ENCODE measurements around the gene UBIAD1.
"Not testable (repeated sequence)": the region's sequence is repeated elsewhere in the genome, so short reads cannot be mapped to it uniquely, and the experiment has no call there.

Gene UBIAD1, protein sequence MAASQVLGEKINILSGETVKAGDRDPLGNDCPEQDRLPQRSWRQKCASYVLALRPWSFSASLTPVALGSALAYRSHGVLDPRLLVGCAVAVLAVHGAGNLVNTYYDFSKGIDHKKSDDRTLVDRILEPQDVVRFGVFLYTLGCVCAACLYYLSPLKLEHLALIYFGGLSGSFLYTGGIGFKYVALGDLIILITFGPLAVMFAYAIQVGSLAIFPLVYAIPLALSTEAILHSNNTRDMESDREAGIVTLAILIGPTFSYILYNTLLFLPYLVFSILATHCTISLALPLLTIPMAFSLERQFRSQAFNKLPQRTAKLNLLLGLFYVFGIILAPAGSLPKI

DNA sequence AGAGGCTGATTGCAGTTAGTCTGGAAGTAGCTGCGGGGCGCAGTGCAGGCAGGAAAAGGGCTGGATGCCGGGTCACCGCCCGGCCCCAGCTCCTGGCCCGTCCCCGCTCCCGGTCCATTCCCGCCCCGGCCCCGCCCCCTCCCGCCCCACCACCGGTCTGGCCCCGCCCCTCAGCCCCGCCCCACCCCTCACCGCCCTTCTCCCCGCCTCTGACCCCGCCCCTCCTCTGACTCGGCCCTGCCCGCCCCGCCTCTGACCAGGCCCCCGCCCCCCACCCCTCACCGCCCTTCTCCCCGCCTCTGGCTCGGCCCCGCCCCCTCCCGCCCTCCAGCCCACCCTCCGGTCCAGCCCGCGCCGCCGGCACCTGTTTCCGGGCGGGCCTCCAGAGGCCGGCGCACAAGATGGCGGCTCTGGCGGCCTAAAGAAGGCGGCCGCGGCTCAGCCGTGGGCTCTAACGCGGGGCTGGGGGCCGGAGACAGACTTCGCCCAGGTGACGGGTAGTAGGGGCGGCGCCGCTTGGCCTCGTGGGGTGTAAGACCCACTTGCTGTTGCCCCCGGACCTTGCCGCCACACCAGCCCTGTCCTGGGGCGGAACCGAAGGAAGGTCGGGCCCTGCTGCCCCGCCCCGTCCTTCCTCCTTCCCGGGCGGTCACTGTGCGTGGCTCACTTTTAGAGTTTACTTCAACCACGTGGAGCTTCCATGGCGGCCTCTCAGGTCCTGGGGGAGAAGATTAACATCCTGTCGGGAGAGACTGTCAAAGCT, at the start of gene UBIAD1:
Gene UBIAD1, plus strand, starts transcription at position 367 of the 763 bp plus-strand sequence. Its CDS starts 334 bp downstream, at position 701.
- DNase-seq (ENCODE audit: low spot score) = peak; percentile 88

DNA sequence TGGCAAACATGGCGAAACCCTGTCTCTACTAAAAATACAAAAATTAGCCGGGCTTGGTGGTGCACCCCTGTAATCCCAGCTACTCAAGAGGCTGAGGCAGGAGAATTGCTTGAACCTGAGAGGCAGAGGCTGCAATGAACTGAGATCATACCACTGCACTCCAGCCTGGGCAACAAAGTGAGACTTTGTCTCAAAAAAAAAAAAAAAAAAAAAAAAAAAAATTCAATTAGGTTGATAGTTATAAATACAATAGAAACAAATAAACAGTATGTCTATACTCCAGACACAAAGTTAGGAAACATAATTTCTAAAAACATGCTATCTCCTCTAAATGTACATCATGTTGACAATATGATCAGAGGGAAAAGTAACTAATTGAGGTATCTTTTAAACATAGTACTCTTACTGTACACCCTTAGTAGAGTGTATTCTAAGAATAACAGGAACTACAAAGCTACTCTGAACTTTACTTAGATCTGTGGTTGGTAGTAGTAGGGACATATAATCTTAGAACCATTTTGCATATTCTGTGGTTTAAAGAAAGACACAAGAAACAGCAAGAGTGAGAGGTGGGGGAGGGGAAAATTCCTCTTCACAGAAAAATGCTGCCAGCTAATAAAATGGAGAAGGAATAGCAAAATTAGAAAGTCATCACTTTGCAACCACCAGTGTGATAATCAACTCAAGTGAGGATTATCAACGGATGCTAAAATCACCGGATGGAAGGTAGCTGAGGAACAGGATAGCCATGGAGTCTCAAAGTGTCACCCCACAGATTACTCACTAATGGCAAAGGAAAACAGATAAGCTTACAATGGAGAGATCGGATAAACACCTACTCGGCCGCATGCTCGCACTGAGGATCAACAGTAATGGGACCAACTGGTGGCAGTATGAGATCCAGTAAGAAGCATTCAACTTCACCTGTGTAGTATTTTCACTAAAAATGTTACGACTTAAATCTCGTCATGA, 45.6 kb upstream of the UBIAD1 start:
- DNase-seq (ENCODE audit: low spot score) = no peak

DNA sequence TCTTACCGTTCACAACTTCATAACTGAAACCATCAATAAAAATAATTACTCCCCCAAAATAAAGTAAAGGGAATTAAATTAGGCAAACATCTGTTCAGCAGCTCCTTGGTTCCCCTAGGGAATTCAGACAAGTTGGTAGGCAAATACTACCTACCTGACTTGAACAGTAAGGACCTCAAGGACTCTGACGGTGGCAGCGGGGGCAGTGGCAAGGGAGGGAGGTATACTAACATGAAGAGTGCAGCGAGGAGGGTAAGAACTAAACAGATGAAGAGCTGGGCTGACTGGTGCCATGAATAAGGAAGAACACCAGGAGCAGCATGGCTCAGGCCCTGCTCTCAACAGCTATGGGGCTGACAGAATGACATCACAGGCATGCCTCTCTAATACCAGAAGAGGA, 43.8 kb upstream of the UBIAD1 start:
- no peak for DNase-seq (ENCODE audit: low spot score)

DNA sequence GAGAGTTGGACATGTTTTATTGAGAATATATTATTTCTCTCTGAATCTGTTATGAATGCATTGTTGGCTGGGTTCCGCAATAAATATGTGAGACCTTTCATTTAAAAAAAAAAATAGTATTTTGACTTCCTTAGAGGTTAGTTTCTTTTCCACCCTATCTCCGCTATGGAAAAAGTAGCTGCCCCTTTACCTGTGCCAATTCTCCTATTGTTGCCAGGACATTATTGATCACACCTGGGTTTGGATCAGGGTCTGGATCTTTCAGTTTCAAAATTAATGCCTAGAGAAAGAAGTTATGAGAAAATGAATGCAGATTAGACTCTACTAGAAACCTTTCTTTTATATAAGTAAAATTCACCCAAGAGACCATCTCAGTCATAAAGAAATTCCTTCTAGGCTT, 39.8 kb upstream of the UBIAD1 start:
- DNase-seq (ENCODE audit: low spot score) = no peak

DNA sequence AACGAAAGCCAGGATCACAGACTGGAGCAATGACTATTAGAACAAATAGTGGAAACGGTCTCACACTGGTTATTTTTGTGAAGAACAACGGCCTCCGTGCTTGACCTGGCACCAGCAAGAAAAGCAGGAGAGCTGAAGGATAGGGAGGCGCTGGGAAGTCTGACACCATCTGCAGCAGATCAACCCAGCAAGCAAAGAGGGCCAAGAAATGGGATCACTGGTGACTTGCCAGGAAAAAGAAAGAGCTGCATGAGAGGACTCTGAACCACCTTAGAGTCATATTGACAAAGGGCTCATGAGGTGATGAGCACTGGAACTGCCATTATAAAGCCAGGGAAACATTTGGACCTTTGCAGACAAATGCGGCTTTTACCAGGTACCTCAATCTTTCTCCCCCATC, 35.6 kb upstream of the UBIAD1 start:
- no peak for DNase-seq (ENCODE audit: low spot score)

DNA sequence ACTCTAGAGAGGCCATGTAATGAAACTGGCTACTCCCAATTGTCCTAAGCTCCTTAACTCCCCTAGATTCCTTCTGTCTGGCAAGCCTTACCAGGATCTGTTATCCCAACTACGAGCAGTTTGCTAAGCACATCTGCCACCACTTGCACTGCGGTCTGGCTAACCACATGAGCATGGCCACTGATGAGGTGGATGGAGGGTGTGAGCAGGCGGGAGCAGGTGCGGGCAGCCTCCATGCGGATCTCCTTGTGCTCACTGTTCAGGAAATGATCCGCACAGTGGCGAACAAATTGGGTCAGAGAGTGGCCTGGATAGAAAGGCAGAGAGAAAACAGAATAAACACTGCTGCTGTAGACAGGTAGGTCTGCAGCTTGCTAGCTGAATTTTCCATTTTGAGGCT, 34.7 kb upstream of the UBIAD1 start:
- DNase-seq (ENCODE audit: low spot score) = no peak

DNA sequence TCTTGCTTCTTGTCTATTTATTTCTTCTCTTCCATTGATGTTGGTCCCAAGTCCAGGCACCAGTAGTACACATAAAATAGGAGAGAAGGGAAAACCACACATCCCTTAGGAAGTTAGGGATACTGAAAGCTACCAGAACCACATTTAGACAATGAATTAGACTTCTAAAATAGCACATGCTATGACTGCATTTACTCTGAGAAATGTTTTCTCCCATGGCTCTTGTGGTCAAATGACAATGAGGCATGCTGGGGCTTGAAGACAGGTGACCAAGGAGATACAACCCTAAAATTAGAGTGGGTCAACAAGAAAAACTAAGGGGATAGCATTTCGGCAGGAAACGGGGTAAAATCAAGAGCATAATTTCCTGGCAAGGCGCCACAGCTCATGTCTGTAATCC, 27.8 kb upstream of the UBIAD1 start:
- no peak for DNase-seq (ENCODE audit: low spot score)

DNA sequence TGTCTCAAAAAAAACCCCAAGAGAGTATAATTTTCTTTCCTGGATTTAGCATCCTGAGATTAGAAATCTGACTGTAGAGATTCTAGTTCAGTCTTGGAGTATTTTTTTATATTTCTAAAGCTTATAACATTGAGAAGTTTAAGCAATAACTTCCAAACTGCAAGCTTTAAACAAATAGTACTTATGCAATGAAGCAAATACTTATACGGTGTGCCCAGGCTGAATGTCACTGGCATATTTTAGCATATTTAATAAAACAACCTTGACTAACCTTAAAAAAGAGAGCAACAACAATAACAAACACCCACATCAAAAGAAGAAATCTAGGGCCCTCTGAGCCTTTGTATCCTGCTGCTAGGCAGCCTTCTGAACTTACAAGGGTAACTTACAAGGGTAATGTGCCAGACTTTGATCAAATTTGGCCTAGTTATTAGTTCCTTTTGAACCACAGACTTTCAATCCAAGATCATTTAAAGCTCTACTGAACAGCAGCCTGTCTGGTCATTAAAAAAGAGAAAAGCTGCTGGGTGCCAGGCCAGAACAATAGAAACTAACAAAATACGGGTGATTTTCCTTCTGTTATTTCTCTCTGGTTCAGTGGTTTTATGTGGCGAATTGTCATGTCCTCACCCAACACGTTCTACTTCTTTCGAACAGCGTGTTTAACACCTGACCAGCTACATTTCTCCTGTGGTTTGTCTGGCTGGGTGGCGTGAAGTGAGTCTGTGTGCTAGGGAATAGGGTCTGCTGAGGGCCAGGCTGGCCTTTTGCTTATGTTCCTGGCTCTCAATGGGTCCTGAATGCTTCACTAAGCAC, 26.9 kb upstream of the UBIAD1 start:
- DNase-seq (ENCODE audit: low spot score) = no peak

DNA sequence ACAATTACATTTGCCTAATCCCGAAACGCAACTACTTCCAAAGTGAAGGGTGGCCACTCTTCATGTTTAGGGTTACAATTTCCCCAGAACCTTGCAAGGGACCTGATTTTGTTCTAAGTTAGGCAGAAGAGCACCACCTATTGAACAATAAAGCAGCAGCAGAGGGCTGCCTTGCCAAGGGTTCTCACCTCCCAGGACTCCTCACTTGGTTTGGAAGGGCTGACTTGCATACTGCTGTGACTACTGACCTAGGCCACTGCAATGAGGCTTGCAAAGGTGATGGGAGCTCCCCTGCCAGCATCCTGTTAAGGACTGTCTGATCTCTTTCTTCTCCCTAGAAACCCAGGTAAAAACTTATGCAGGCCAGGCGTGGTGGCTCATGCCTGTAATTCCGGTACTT, 24.8 kb upstream of the UBIAD1 start:
- DNase-seq (ENCODE audit: low spot score) = no peak

DNA sequence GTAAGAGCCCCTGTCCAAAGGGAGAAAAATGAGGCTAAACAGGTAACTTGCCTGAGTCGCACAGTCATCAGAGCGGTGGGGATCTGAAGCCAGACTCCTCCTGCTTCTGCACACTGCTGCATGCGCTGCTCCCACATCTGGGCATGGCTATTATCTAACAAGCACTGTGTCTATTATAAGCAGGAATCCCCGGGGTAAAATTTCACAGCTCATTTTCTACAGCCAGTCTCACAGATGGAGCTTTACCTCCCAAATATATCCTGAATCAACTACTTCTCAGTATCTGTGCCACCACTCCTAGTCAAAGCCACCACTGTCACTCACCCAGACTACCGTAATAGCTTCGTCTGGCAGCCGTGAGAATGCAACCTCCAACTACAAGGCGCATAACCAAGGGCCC, 20.5 kb upstream of the UBIAD1 start:
- DNase-seq (ENCODE audit: low spot score) = no peak

DNA sequence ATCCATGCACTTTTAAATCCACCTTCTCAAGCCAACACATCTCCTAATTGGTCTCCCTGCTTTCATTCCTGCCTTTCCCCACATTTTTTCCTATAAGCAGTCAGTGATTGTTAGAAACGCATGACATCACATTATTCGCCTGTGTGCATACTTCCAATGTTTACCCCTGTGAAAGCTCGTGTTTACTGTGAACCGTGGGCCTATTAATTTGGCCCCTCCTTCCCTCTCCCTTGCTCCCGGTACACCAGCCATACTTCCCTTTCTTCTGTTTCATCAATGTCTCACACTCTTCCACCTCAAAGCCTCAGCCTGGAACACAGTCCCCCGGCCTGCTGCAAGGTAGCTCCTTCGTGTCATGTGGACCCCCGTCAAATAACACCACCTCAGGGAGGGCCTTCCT, 19.8 kb upstream of the UBIAD1 start:
- DNase-seq (ENCODE audit: low spot score) = no peak

DNA sequence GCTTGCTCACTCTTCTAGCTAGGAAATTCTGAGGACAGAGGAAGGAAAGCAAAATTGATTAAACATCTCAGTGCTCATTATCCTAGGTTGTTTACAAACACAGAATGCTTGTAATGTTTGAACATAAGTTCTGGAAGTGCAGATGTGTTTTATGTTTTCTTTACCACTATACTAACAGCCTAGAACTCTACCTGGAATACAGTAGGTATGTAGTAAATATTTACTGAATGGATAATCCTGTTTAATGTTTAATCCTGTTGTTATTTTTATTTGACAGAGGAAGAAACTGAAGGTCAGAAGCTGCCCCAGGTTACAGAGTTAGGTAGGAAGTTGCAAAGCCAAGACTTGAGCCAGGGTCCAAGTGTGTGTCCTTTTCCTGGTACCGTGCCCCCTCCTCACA, 16.7 kb upstream of the UBIAD1 start:
- DNase-seq (ENCODE audit: low spot score) = no peak

DNA sequence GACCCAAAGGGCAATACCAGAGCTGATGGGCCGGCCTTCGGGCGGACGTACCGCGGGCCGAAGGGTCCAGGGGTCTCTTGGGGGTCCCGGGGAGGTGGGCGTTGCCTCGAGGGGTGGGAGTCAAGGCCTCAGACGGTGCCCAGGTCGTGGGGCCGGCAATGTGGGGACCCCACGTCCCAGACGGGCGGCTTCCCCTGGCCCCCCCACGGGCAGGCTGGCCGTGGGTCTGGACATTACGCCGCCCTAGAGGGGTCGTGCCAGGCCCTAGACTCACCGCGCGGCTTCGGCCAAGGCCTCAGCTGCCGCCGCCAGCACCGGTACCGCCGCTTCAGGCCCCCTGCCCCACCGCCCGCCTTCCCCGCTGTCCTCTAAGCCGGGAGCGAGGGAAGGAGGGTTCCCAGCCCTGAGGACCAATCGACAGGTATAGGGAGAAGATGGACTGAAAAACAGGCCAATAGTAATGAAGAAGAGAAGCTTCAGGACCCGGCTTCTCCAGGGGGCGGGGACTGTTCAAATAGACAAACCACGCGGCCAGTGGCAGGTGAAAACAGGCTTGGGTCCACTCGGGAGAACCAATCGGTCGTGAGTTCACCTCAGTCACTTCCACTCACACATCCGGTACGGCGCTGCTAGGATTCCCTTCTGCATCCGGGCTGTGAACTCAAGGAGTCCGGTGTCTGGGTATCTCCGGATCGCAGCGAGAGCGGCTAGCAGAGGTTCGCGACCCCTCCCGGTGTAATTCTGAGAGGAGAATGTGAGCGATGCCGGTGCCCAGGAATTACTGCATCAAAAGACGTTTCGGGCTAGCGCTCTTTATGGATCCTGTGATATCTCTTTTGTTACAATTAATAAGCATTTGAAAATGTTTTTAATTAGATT, 10.6 kb upstream of the UBIAD1 start, which contains the start of gene MTOR:
Gene MTOR, minus strand, starts transcription at position 381 of the 879 bp plus-strand sequence. CDS start 3,142 bp downstream, outside the sequence.
- DNase-seq (ENCODE audit: low spot score) = peak; percentile 100

DNA sequence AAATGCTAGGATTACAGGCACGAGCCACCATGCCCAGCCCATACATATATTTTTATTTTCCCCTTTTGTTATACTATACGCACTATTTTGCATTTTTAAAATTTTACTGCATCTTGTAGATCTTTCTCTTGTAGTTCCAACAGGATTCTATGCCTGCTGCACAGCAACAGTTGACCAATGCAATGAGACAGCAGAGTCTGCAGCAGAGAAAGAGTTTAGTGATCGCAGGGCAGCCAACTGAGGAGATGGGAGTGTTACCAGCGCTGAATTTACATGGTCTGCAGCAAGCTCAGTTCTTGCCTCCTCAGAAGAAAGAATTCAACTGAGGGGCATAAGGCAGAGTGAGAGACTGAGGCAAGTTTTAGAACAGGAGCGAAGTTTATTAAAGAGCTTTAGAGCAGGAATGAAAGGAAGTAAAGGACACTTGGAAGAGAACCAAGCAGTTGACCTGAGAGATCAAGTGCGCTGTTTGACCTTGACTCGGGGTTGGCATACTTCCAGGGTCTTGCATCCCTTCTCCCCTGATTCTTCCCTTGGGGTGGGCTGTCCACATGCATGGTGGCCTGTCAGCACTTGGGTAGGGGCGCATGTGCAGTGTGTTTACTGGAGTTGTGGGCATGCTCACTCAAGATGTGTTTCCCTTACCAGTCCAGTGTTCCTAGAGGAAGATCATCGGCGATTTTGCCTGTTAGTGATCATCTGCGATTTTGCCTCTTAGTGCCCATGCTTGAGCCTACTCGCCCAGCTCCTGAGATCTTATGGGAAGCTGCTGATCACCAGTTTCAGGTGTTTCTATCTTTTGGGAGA, 6.5 kb upstream of the UBIAD1 start:
- no peak for DNase-seq (ENCODE audit: low spot score)

DNA sequence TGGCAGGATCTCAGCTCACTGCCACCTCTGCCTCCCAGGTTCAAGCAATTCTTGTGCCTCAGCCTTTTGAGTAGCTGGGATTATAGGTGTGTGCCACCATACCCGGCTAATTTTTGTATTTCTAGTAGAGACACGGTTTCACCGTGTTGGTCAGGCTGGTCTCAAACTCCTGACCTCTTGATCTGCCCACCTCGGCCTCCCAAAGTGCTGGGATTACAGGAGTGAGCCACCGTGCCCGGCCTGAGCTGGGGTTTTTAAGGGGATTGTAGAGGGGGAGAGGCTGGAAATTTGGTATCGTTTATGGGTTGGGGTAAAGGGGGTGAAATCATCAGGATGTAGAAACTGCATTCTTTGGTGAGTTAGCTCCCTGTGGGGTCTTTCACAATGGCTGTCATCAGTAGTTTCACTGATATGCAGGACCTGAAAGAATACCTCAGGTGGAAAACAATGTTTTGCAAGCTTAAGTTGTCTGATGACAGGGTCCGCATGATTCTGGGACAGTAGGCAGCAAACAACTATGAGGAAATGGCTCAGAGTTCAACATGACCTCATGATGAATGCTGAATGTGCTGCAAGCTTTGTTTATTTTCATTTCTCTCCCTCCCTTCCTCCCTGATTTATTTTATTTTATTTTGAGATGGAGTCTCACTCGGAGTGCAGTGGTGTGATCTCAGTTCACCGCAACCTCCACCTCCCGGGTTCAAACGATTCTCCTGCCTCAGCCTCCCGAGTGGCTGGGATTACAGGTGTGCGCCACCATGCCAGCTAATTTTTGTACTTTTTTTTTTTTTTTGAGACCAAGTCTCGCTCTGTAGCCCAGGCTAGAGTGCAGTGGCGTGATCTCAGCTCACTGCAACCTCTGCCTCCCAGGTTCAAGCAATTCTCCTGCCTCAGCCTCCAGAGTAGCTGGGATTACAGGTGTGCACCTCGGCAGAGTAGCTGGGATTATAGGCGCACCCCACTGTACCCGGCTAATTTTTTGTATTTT, 5.4 kb upstream of the UBIAD1 start:
- not testable (repeated sequence) for DNase-seq (ENCODE audit: low spot score)

DNA sequence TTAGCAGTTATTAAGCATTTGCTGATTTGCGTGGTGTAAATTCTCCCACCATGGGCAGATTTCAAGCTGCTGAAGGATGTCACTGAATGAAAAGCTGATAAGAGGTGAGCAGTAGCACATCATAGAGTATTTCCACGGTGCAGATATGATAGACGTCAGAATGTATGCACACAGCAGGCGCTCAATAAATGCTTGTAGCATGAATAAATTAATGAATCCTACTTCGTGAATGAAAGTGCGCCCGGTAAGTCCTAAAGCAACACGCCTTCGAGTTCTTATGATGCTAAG, 510 bp upstream of the UBIAD1 start:
- no peak for DNase-seq (ENCODE audit: low spot score)

DNA sequence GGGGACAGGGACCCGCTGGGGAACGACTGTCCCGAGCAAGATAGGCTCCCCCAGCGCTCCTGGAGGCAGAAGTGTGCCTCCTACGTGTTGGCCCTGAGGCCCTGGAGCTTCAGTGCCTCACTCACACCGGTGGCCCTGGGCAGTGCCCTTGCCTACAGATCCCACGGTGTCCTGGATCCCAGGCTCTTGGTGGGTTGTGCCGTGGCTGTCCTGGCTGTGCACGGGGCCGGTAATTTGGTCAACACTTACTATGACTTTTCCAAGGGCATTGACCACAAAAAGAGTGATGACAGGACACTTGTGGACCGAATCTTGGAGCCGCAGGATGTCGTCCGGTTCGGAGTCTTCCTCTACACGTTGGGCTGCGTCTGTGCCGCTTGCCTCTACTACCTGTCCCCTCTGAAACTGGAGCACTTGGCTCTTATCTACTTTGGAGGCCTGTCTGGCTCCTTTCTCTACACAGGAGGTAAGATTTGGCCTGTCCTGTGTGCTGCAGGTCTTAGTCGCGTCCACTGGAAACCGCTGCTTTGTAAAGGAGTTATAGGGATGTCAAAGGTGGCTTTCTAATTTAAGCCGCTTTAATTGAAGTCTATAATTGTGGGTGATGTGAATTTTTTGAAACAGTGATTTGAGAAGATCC, 717 bp downstream of the UBIAD1 start:
- peak; percentile 28 for DNase-seq (ENCODE audit: low spot score)

DNA sequence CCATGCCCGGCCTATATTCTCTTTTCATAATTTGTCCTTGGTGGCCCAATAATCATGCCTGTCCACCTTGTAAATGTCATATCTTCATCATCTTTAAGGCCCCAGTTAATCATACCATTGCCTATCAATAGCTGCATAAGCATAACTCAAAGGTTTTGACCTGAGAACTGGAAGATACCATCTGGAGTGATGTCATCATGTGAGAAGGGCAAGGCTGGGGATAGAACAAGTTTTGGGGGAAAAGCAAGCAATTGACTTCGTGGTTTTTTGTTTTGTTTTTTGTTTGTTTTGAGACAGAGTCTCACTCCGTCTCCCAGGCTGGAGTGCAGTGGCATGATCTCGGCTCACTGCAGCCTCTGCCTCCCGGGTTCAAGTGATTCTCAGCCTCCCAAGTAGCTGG, 6.2 kb downstream of the UBIAD1 start:
- no peak for DNase-seq (ENCODE audit: low spot score)

All from RKO (cell line).